ENCODE measurements around the gene PYCARD.
"Not testable (repeated sequence)": the region's sequence is repeated elsewhere in the genome, so short reads cannot be mapped to it uniquely, and the experiment has no call there.

Gene PYCARD

DNA sequence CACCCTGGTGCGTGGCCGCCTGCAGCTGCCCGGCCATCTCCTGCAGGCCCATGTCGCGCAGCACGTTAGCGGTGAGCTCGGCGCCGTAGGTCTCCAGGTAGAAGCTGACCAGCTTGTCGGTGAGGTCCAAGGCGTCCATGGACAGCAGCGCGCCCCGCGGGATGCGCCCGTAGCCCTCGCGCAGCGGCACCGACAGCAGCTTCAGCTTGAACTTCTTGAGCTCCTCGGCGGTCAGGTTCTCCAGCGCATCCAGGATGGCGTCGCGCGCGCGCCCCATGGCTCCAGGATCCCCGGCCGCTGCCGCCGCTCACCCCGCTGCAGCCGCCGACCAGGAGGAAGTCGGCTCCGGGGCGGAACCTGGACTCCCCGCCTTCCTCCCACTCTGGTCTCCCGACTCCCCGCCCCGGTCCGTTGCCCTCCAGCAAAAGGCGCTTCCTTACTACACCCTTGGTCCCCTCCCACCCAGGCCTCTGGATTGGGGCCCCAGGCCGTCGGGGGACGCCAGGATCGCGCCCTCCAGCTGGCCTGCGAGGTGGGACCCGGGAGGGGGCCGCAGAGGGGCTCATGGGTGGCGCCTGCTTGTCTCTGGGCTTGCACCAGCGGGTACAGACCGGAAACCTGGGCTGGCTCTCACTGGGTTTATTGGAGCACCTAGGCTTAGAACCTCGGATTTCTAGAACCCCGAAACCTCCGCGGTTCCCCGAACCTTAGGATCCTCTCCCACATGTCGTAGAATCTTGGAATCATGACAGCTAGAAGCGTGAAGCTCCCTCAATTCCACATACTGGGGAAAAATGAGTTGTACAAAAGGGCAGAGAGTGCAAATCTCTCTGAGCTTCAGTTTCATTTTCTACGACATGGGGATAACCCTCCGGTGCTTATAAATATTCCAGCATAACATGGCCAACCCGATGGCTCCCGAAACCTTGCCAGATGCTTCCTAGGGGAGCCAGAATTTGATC, at the start of gene PYCARD:
PYCARD (minus strand) TSS at position 347 of the 962 bp plus-strand sequence; CDS start at position 277, 70 bp downstream.
- in situ Hi-C loops (cut with MboI; ENCODE audit: low sequenced_read_pairs), result loop anchor here (10.0 kb wide), 1 partner anchor 182 kb away; no protein-coding TSS in a partner anchor

DNA sequence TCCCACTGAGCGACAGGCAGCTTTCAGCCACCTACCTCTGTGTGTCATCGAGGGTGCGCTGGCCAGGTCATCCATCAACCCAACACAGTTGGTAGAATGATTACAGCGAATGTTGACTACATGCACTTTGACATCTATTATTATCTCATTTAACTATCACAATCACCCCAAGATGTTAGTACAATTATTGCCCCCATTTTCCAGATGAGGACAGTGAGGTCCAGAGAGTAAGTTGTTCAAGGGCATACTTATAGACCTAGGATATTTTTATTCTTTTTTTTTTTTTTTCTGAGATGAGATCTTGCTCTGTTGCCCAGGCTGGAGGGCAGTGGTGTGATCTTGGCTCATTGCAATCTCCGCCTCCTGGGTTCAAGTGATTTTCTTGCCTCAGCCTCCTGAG, 48.9 kb upstream of the PYCARD start:
- in situ Hi-C loops (cut with MboI; ENCODE audit: low sequenced_read_pairs), result no loop called here

DNA sequence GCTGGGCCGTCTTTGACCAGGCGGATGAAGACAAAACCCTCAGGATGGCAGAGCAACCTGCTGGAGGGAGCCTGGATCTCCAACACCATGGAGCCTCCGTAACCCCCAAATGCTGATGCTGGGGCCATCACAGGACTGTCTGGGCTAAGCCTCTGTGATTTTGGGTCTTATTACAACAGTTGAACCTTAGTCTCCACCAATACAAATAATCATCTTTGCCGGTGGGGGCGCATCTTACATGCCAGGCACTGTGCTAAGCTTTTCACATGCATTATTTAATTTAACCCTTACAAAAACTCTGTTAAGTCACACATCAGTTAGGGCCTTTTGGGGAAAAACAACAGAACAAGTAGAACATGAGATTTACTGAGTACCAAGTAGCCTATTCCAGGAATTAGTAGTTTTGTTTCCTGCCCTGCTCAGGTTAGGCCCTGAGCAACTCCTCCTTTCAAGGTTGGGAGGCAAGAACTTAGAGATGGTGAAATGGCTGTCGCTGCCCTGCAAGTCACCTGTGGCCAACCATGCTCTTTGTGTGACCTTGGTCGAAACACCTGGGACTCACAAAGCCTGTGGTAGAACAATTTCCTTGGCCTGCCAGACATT, 48.3 kb upstream of the PYCARD start:
- in situ Hi-C loops (cut with MboI; ENCODE audit: low sequenced_read_pairs), result no loop called here

DNA sequence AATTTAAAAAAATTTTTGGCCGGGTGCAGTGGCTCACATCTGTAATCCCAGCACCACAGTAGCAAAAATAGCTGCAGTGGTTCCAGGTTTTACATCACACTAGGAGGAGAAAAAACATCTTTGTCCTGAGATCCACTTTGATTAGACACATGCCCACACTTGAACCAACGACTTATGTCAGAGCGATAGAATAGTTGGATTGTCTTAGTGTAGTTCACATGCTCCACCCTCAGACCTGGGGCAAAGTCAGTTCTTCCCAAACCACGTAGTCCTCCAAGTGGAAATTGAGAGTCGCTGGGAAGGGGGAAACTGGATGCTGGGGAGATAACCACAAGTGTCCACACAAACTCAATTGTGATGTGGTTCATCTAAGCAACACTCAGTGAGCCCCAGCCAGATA, 45.8 kb upstream of the PYCARD start:
- in situ Hi-C loops (cut with MboI; ENCODE audit: low sequenced_read_pairs), result no loop called here

DNA sequence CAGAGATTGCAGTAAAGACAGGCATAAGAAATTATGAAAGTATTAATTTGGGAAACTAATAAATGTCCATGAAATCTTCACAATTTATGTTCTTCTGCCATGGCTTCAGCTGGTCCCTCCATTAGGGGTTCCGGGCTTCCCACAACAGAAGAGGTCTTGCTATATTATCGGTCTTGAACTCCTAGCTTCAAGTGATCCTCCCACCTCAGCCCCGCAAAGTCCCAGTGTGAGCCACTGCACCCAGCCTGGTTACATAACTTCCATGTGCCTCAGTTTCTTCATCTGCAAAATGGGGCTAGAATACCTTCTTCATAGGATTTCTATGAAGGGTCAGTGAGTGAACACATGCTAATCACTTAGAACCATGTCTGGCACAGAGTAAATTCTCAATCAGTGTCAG, 43.7 kb upstream of the PYCARD start:
- in situ Hi-C loops (cut with MboI; ENCODE audit: low sequenced_read_pairs), result no loop called here

DNA sequence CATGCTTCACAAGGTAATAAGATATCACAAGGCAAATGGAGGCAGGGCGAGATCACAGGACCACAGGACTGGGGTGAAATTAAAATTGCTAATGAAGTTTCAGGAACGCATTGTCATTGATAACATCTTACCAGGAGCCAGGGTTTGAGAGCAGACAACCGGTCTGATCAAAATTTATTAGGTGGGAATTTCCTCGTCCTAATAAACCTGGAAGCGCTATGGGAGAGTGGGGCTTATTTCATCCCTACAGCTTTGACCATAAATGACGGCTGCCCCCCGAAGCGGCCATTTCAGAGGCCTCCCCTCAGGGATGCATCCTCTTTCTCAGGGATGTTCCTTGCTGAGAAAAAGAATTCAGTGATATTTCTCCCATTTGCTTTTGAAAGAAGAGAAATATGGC, 43.0 kb upstream of the PYCARD start:
- in situ Hi-C loops (cut with MboI; ENCODE audit: low sequenced_read_pairs), result not testable (repeated sequence)

DNA sequence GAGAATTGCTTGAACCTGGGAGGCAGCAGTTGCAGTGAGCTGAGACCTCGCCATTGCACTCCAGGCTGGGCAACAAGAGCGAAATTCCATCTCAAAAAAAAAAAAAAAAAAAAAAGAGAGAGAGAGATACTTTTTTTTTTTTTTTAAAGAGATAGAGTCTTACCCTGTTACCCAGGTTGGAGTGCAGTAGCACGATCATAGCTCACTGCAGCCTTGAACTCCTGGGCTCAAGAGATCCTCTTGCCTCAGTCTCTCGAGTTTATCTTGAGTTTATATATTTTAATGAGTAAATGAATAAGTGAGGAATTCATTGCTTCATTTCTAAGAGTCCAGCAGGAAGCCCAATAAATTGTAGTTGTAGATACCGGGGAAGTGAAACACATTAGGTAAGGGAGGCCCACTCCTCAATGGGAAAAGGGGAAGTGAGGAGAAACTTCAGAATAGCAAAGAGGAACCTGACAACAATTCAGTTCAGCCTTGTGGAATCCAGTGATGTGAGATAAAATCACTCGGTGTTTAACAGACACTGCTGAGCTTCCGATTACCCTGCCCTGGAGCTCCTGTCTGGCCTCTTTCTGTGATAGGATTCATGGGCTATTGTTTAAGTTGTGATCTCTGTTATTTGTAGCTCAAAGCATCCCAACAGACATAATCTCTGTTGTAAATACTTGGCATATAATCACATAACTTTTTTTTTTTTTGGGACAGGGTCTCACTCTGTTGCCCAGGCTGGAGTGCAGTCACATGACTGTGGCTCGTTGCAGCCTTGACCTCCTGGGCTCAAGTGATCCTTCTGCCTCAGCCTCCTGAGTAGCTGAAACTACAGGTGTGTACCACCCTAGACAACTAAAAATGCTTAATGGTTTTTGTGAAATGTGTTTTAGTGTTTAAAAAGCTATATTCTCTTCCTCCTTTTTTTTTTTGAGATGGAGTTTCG, 41.4 kb upstream of the PYCARD start:
- in situ Hi-C loops (cut with MboI; ENCODE audit: low sequenced_read_pairs), result no loop called here

DNA sequence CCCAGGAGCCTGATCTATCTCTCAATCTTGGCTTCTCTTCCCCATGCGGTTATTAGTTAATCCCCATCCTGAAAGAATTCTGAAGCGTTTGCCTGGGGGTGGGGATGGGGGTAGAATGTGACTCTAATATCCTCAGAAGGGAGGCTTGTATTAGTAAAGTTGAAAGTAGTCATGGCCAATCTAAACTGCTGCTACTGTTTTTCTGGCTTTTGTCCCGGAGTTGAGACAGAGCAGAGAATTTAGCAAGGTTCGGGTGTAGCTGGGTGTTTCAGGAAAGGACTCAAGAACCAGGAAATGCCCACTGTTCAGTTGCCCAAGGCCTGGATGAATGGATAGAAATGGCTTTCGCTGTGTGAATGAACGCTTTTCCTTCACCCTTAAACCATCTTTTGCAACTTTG, 39.6 kb upstream of the PYCARD start:
- in situ Hi-C loops (cut with MboI; ENCODE audit: low sequenced_read_pairs), result no loop called here

DNA sequence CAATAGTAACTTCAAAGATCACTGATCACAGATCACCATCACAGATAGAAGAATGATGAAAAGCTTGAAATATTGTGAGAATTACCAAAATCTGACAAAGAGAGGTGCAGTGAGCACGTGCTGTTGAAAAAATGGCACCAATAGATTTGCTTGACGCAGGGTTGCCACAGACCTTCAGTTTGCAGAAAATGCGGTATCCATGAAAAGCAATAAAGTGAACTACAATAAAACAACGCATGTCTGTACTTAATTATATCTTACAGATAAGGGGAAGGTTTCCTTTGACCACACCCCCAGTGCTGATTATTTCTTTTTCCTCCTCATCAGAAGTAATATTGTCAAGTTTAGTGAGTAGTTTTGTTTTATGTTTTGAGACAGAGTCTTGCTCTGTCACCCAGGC, 35.5 kb upstream of the PYCARD start:
- in situ Hi-C loops (cut with MboI; ENCODE audit: low sequenced_read_pairs), result no loop called here

DNA sequence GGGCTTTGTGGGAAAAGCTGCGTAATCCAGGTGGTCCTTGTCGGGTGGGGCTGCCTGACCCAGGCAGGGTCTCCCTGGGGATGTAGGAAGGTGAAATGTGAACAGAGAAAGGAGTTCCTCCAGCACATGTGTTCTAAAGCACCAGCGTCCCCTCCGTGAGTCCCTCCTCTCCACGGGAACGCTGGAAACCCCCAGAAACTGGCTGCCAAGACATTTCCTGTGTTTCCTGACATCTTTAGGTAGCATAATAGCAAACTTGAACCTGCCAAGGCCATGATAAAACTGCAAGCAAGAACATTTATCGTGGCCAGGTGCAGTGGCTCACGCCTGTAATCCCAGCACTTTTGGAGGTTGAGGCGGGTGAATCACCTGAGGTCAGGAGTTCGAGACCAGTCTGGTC, 26.9 kb upstream of the PYCARD start:
- in situ Hi-C loops (cut with MboI; ENCODE audit: low sequenced_read_pairs), result no loop called here

DNA sequence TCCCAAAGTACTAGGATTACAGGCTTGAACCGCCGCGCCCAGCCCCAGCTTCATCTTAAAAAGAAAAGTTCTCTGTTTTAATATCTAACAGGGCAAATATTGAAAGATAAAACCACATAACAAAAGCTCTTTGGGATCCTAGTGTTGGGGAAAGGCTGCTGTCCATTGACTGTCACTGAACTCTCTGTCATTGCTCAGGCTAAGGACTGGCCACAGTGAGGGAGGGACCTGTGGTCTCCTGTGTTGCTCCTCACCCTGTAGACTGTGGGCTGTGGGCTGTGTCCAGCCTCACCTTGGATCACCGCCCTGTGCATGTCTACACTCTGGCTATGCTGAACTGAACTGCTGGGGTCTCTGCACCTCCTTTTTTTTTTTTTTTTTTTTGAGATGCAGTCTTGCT, 25.6 kb upstream of the PYCARD start:
- in situ Hi-C loops (cut with MboI; ENCODE audit: low sequenced_read_pairs), result no loop called here

DNA sequence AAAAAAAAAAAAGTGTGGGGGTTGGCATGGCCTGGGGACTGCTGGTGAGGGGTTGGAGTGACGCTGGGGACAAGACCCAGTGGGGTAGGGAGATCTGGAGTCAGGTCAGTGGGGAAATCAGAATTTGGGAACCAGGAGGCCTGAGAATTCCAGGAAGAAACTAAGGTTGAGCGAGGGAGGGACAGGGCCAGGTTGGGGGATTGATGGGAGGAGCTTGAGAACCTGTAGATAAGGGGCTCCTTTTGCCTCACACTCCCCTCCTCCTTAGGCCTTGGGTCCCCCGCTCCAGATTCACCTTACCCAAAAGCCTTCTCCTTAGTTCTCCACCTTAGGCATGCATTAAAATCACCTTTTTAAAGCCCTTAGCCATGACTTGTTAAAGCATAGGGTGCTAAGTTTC, 22.6 kb upstream of the PYCARD start:
- in situ Hi-C loops (cut with MboI; ENCODE audit: low sequenced_read_pairs), result no loop called here

DNA sequence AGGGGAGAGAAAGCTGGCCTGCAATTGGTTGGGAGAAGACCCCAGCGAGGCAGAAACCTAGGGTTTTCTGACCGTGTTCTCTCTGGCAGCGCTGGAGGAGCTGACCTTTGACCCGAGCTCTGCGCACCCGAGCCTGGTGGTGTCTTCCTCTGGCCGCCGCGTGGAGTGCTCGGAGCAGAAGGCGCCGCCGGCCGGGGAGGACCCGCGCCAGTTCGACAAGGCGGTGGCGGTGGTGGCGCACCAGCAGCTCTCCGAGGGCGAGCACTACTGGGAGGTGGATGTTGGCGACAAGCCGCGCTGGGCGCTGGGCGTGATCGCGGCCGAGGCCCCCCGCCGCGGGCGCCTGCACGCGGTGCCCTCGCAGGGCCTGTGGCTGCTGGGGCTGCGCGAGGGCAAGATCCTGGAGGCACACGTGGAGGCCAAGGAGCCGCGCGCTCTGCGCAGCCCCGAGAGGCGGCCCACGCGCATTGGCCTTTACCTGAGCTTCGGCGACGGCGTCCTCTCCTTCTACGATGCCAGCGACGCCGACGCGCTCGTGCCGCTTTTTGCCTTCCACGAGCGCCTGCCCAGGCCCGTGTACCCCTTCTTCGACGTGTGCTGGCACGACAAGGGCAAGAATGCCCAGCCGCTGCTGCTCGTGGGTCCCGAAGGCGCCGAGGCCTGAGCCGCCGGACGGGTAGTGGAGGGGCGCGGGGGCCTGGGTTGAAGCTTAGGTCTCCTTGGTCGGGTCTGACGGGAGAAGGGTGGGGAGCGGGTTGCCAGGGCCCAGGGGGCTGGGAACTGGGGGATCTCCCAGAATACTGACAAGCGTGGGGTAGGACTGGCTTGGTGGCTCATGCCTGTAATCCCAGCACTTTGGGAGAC, 21.8 kb upstream of the PYCARD start:
- in situ Hi-C loops (cut with MboI; ENCODE audit: low sequenced_read_pairs), result no loop called here

DNA sequence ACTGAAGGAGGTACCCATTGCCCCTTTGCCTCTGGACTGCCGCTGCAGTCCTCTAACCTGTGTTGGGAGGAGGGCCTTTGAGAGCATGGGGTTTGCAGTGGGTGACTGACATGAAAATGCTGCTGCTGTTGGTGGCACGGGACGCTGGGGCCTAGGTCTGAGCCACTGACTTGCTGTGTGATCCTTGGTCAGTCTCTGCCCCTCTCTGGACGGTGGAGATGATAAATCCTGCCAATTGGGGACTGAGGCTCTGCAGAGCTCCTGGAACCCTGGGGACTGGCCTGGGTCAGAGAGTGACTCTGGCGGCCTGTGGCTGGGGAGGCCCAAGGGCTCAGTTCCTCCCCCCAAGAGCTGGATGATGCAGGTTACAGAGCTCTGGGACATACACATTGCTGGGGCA, 20.5 kb upstream of the PYCARD start:
- in situ Hi-C loops (cut with MboI; ENCODE audit: low sequenced_read_pairs), result no loop called here

DNA sequence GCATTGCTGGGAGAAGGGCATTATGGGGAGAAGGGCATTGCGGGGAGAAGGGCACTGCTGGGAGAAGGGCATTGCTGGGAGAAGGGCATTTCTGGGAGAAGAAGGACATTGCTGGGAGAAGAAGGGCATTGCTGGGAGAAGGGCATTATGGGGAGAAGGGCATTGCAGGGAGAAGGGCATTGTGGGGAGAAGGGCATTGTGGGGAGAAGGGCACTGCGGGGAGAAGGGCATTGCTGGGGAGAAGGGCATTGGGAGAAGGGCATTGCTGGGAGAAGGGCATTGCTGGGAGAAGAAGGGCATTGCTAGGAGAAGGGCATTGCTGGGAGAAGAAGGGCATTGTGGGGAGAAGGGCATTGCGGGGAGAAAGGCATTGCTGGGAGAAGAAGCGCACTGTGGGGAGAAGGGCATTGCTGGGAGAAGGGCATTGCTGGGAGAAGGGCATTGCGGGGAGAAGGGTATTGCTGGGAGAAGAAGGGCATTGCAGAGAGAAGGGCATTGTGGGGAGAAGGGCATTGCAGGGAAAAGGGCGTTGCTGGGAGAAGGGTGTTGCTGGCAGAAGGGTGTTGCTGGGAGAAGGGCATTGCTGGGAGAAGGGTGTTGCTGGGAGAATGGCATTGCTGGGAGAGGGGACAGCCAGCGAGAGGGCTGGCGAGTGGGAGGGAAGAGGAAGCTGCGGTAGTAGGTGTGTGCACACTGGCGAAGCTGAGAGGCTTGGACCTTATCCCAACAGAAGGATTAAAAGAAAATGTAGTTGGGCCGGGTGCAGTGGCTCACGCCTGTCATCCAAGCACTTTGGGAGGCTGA, 19.0 kb upstream of the PYCARD start:
- in situ Hi-C loops (cut with MboI; ENCODE audit: low sequenced_read_pairs), result no loop called here

DNA sequence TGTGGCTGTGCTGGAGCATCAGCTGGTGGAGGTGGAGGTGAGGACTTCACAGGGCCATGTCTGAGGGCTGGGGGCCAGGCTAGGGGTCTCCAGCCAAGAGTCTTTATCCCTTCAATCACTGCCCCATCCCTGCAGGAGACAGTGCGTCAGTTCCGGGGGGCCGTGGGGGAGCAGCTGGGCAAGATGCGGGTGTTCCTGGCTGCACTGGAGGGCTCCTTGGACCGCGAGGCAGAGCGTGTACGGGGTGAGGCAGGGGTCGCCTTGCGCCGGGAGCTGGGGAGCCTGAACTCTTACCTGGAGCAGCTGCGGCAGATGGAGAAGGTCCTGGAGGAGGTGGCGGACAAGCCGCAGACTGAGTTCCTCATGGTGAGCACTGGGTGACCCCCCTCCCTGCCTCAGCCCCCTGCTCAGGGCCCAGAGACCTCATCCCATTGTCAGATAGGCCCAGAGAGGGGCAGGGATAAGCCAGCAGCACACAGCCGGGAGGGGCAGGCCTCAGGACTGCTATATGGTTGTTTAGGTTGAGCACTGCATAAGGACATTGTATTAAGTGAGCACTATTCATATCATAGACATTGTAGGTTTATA, 16.7 kb upstream of the PYCARD start:
- in situ Hi-C loops (cut with MboI; ENCODE audit: low sequenced_read_pairs), result no loop called here

DNA sequence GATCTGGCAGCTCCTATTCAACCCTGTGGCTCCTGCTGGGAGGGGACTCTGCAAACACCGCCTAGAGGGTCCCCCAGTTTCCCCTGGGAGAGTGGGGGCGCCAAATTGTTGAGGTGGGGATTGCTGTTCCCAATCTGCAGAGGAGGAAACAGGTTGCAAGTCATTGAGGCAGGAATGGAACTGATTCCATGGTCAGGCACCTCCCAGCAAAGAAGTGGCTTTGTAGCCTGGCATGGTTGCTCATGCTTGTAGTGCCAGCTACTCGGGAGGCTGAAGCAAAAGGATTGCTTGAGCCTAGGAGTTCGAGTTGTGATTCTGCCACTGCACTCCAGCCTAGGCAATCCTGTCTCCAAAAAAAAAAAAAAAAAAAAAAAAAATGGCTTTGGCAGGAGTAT, 14.6 kb upstream of the PYCARD start:
- in situ Hi-C loops (cut with MboI; ENCODE audit: low sequenced_read_pairs), result no loop called here

DNA sequence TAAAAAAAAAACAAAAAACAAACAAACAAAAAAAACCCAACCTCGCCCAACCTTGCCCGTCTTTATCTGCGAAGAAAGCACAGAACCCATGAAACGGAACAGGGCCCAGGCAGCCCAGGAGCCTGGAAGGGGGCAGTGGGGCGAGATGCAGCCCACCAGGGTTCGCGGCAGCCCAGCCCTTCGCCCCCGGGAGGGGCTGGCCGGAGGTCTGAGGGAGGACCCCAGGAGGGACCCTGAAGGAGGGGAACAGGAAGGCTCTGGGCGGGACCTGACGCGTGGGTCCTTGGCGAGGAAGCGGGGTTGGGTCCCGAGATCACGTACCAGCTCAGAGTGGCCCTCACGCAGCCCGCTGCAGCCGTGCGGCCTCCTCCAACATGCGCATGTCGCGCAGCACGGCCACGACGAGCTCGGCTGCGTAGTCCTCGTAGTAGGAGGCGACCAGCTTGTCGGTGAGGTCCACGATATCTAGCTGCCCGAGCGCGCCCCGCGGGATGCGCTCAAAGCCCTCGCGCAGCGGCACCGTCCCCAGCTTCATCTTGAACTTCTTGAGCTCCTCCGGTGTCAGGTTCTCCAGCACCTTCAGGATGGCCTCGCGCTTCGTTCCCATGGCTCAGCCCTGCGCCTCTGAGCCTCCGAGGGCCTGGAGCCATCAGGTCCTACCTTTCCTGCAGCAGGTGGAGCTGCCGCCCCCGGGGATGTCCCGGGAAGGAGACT, 14.0 kb upstream of the PYCARD start, which contains the start of gene PYDC1:
PYDC1 (minus strand) TSS at position 714 of the 714 bp plus-strand sequence; CDS start at position 607, 107 bp downstream.
- in situ Hi-C loops (cut with MboI; ENCODE audit: low sequenced_read_pairs), result no loop called here
